Body of pancreas (tissue), 4 donors: ENCODE measurements around the gene UBE2U. TPM values are rescaled to one million over a fixed set of nuclear protein-coding genes. Genes with fewer than 3 reads are reported as not detected.
"Not testable (repeated sequence)": the region's sequence is repeated elsewhere in the genome, so short reads cannot be mapped to it uniquely, and the experiment has no call there.

Source experiments
- ATAC-seq: fragments of 150-250 bp; one replicate; pipeline ENCODE4 v1.9.1; 2016
- DNase-seq, 4 donors: peaks; one replicate each; pipeline ENCODE4 v3.0.0-alpha.2; 2019
- H3K27ac ChIP-seq, 4 donors: fragments of 200-600 bp; sonication (generic); 1 replicate in 3 of 4; 2 replicates in 1 of 4; pipeline versions ENCODE4 v1.5.1 to v1.6.1; 2016 to 2019; ENCODE audit warnings: mild to moderate bottlenecking in 1 of 4, mixed read lengths in 1 of 4, moderate library complexity in 1 of 4
- H3K27me3 ChIP-seq, 2 donors: fragments of 200-600 bp; sonication (generic); one replicate each; pipeline ENCODE4 v1.6.0; 2016; ENCODE audit warnings: mild to moderate bottlenecking in 1 of 2
- H3K36me3 ChIP-seq, 2 donors: fragments of 200-600 bp; sonication (generic); replicated peaks in 1 of 2; 2 replicates each; pipeline ENCODE4 v1.5.1; 2016; ENCODE audit warnings: low read depth in 2 of 2; ENCODE audit not compliant: insufficient read depth in 1 of 2
- H3K4me1 ChIP-seq: fragments of 200-600 bp; sonication (generic); one replicate; pipeline ENCODE4 v1.6.0; 2016
- H3K4me3 ChIP-seq, 2 donors: fragments of 200-600 bp; sonication (generic); 1 replicate in 1 of 2; 2 replicates in 1 of 2; pipeline ENCODE4 v1.5.1; 2016 to 2019
- H3K9me3 ChIP-seq, 3 donors: fragments of 200-600 bp; sonication (generic); 1 replicate in 2 of 3; 2 replicates in 1 of 3; pipeline ENCODE4 v1.5.1; 2016
- CTCF ChIP-seq, 7 experiments: fragments of 450-650 bp in 4 of 7; fragments of 200-600 bp in 3 of 7; sonication (generic) in 3 of 7; IDR thresholded peaks; one replicate each; pipeline ENCODE4 v1.5.1; 2016 to 2019; ENCODE audit warnings: antibody characterized with exemption in 7 of 7
- POLR2A ChIP-seq, 3 donors: fragments of 450-650 bp; IDR thresholded peaks; one replicate each; pipeline ENCODE4 v1.6.1; 2016; ENCODE audit warnings: antibody characterized with exemption in 3 of 3, mild to moderate bottlenecking in 2 of 3
- WGBS, 2 donors: methylation state at CpG; one replicate each; pipeline ENCODE4 v1.1.5; 2017; 5-methylcytosine and 5-hydroxymethylcytosine counted together
- intact Hi-C: fragments of 100-400 bp; cut with DNase I; formaldehyde crosslinking; loops from one replicate; pipeline ENCODE4 v1.15.1; 2023
- total RNA-seq, 2 donors: library from RNA; depleted of rRNA; stranded (reverse); fragments of >200 nt; gene quantifications; one replicate each; pipeline ENCODE4 v1.1.0, GENCODE V29; 2016

Gene UBE2U
- total RNA-seq, 2 donors from 2014 or later: not detected

GRCh38 chr1:64220241-64220640 is 16.8 kb downstream of the UBE2U start:
- Histone ChIP-seq H3K9me3 (no peaks in the 10 kb centered on the region), H3K27me3 (no peaks in the 10 kb centered on the region), H3K4me3 (no peak overlapping the region), H3K36me3 (no peaks in the 10 kb centered on the region), H3K27ac (no peak overlapping the region), H3K4me1 (no peaks in the 10 kb centered on the region)
- ATAC-seq (no peak), DNase-seq (no peak)
- intact Hi-C loops: no loop called here
- WGBS, 2 donors: 80 to 84% methylated on average over 5 of the region's 5 CpGs
- TF ChIP-seq CTCF (IDR thresholded peaks at IDR 0.05): no peak
- no peak for TF ChIP-seq POLR2A (IDR thresholded peaks at IDR 0.05)

- ATAC-seq: no peak
- WGBS, 2 donors: 74 to 76% methylated on average over 7 of the region's 7 CpGs
- TF ChIP-seq CTCF (IDR thresholded peaks at IDR 0.05): no peak
- TF ChIP-seq POLR2A (IDR thresholded peaks at IDR 0.05): no peak
Observed at GRCh38 chr1:64223329-64224151, 20.1 kb downstream of the UBE2U start.

GRCh38 chr1:64224236-64224635 is 20.8 kb downstream of the UBE2U start:
- WGBS, 2 donors: 94 to 97% methylated on average over 7 of the region's 7 CpGs
- H3K9me3 ChIP-seq, intact Hi-C loops, H3K4me1 ChIP-seq, H3K4me3 ChIP-seq, DNase-seq, H3K36me3 ChIP-seq, H3K27ac ChIP-seq, H3K27me3 ChIP-seq, ATAC-seq: not testable (repeated sequence)

More at GRCh38 chr1:64223329-64224151, 20.1 kb downstream of the UBE2U start:
- intact Hi-C loops: no loop called here
- no peak overlapping the region for H3K27ac ChIP-seq
- H3K27me3 ChIP-seq: no peaks in the 10 kb centered on the region
- H3K4me3 ChIP-seq: no peak overlapping the region
- no peaks in the 10 kb centered on the region for H3K4me1 ChIP-seq
- H3K36me3 ChIP-seq: no peaks in the 10 kb centered on the region
- no peaks in the 10 kb centered on the region for H3K9me3 ChIP-seq
- no peak for DNase-seq

- Histone ChIP-seq H3K4me3 (no peak overlapping the region), H3K27ac (no peak overlapping the region), H3K27me3 (no peaks in the 10 kb centered on the region), H3K36me3 (no peaks in the 10 kb centered on the region), H3K9me3 (no peaks in the 10 kb centered on the region), H3K4me1 (no peaks in the 10 kb centered on the region)
- WGBS, 2 donors: 73 to 83% methylated on average over 10 of the region's 10 CpGs
- DNase-seq (no peak), ATAC-seq (no peak)
- intact Hi-C loops: no loop called here
- TF ChIP-seq POLR2A (IDR thresholded peaks at IDR 0.05) (no peak), CTCF (IDR thresholded peaks at IDR 0.05) (no peak)
Observed at GRCh38 chr1:64228167-64228957, 24.9 kb downstream of the UBE2U start.

- no peaks in the 10 kb centered on the region for H3K9me3 ChIP-seq
- no peaks in the 10 kb centered on the region for H3K4me1 ChIP-seq
- no peak for DNase-seq
- WGBS, 2 donors: 79 to 91% methylated on average over 3 of the region's 3 CpGs
- intact Hi-C loops: no loop called here
- H3K27me3 ChIP-seq: no peaks in the 10 kb centered on the region
- no peaks in the 10 kb centered on the region for H3K36me3 ChIP-seq
- H3K4me3 ChIP-seq: no peak overlapping the region
- H3K27ac ChIP-seq: no peak overlapping the region
- no peak for ATAC-seq
- TF ChIP-seq POLR2A (IDR thresholded peaks at IDR 0.05) (no peak), CTCF (IDR thresholded peaks at IDR 0.05) (no peak)
Observed at GRCh38 chr1:64229307-64229706, 25.9 kb downstream of the UBE2U start.
